SK-N-MC (cell line): ENCODE results near the gene USP32.

Source experiments
- EZH2 ChIP-seq: fragments of 200-600 bp; sonication (generic); IDR thresholded peaks from one replicate; pipeline ENCODE4 v1.6.1; 2017; ENCODE audit warnings: antibody characterized with exemption
- FOXP2 ChIP-seq: optimal IDR thresholded peaks from 2 replicates; pipeline ENCODE3; 2011; ENCODE audit warnings: mild to moderate bottlenecking, moderate library complexity; ENCODE audit not compliant: insufficient read depth; ENCODE audit errors: extremely low read length, control extremely low read depth
- POLR2AphosphoS5 ChIP-seq: IDR thresholded peaks from 2 replicates; pipeline ENCODE4 v1.6.1; 2012; ENCODE audit warnings: mild to moderate bottlenecking, low read depth, low read length, borderline replicate concordance

DNA sequence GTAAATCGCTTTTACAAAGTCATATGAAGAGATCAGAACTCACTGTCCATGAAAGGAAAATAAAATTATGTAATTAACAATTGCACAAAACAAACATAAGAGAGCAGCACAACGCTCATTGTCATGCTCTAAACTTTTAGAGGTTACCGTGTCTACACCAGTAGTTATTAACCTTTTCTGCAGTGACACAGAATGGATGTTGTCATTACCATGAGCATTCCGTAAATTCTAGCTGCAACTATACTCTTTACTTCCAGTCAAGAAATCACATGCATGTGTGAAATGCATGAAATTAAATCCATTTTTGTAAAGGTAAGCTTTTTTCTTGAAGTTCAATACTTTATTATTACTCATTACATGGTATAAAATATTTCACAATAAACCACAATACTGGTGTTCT, 38.2 kb downstream of the USP32 start:
- TF ChIP-seq EZH2 (no peak), POLR2AphosphoS5 (no peak), FOXP2 (no peak)
